AG09319 (cell line): ENCODE results near the gene COL9A1.
"Not testable (repeated sequence)": the region's sequence is repeated elsewhere in the genome, so short reads cannot be mapped to it uniquely, and the experiment has no call there.

Source experiments
- DNase-seq: peaks from one replicate; pipeline ENCODE4 v3.0.0-alpha.2; 2010; ENCODE audit warnings: low read depth; ENCODE audit errors: extremely low read depth
- TF ChIP-seq, protein P1 (sequence below): IDR thresholded peaks from 2 replicates; pipeline ENCODE4 v1.5.1; 2011; ENCODE audit warnings: low read depth, mild to moderate bottlenecking, inconsistent platforms, low read length, moderate library complexity

COL9A1 gene

GRCh38 chr6:70303034-70303525 is at the start of gene COL9A1:
Gene COL9A1 (minus strand): TSS chr6:70303084. CDS start chr6:70302924, 160 bp downstream.
- TF ChIP-seq, protein P1, sequence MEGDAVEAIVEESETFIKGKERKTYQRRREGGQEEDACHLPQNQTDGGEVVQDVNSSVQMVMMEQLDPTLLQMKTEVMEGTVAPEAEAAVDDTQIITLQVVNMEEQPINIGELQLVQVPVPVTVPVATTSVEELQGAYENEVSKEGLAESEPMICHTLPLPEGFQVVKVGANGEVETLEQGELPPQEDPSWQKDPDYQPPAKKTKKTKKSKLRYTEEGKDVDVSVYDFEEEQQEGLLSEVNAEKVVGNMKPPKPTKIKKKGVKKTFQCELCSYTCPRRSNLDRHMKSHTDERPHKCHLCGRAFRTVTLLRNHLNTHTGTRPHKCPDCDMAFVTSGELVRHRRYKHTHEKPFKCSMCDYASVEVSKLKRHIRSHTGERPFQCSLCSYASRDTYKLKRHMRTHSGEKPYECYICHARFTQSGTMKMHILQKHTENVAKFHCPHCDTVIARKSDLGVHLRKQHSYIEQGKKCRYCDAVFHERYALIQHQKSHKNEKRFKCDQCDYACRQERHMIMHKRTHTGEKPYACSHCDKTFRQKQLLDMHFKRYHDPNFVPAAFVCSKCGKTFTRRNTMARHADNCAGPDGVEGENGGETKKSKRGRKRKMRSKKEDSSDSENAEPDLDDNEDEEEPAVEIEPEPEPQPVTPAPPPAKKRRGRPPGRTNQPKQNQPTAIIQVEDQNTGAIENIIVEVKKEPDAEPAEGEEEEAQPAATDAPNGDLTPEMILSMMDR, result no peak
- DNase-seq, result no peak

DNA sequence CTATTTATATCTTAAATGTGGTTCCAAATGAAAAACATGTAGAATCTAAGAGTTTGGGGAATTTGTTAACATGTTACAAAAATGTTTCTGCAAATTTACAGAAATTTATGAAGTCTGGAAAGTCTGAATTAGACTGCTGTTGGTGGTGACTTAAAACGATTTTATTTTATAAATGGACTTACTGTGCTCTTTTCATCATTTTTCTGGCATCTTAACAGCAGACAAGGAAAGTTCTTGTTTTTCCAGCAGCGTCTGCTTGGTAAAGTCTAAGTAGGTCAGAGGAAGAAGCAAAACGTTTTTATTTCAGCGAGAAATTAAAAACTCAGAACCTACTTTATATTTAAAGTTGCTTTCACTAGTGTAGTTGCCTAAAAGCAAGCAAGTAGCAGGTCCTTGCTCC is 48.6 kb upstream of the COL9A1 start:
- TF ChIP-seq, protein P1, result no peak

DNA sequence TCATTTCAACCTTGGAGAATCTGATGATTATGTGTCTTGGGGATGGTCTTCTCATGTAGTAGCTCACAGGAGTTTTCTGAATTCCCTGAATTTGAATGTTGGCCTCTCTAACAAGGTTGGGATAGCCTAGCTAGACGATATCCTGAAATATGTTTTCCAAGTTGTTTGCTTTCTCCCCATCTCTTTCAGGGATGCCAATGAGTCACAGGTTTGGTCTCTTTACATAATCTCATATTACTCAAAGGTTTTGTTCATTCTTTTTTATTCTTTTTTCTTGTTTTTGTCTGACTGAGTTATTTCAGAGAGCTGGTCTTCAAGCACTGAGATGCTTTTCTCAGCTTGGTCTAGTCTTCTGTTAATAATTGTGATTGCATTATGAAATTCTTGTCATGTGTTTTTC is 42.7 kb upstream of the COL9A1 start:
- no peak for DNase-seq
- TF ChIP-seq, protein P1, result no peak

More for the DNA sequence above, 48.6 kb upstream of the COL9A1 start:
- DNase-seq, result no peak

- TF ChIP-seq, protein P1, result no peak
Measured at GRCh38 chr6:70343313-70343712, 40.4 kb upstream of the COL9A1 start.

DNA sequence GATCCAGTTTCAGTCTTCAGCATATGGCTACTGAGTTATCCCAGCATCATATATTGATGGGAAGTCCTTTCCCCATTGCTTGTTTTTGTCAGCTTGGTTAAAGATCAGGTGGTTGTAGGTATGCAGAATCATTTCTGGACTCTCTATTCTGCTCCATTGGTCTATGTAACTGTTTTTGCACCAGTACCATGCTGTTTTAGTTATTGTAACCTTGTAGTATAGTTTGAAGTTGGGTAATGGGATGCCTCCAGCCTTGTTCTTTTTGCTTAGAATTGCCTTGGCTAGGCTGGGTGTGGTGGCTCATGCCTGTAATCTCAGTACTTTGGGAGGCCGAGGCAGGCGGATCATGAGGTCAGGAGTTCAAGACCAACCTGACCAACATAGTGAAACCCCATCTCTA is 36.9 kb upstream of the COL9A1 start:
- DNase-seq, result not testable (repeated sequence)

More at GRCh38 chr6:70343313-70343712, 40.4 kb upstream of the COL9A1 start:
- no peak for DNase-seq

- TF ChIP-seq, protein P1, result no peak
Measured at GRCh38 chr6:70338775-70339174, 35.9 kb upstream of the COL9A1 start.

DNA sequence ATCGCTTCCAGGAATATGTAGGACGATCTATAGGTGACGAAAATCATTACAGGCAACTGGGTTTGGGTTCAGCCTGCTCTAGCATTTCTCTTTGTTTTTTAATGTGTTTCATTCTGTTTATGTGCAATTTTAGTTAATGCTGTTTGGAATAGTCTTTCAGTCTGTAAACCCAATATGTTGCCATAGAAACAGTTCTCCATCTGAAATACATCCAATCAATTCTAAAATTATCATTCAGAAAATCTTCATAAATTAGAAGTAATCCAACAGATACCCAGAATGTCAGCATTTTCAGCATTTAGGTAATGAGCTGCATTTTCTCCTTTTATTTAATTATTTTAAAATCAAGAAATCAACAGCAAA is 34.8 kb upstream of the COL9A1 start:
- TF ChIP-seq, protein P1, result no peak
- DNase-seq, result no peak

More at GRCh38 chr6:70338775-70339174, 35.9 kb upstream of the COL9A1 start:
- DNase-seq, result no peak
